HEK293T (cell line): ENCODE results near the gene C19orf38.

Experiments used
- CTCF ChIA-PET: fragments of 350-600 bp; formaldehyde crosslinking; extraction: SDS; loops from one replicate; lab custom pipeline; 2021; ENCODE audit warnings: antibody characterized with exemption, inconsistent platforms; lab: Yijun Ruan, JAX
- POLR2A ChIA-PET: fragments of 350-600 bp; formaldehyde crosslinking; extraction: SDS; loops from one replicate; lab custom pipeline; 2020; ENCODE audit warnings: antibody characterized with exemption, inconsistent platforms; lab: Yijun Ruan, JAX
- DNase-seq: peaks from one replicate; pipeline ENCODE4 v3.0.0; 2012; ENCODE audit warnings: mixed read lengths; ENCODE audit errors: extremely low spot score
- ARNT ChIP-seq: fragments of 450-650 bp; IDR thresholded peaks from 2 replicates; pipeline ENCODE4 v1.6.1; 2017; ENCODE audit warnings: mild to moderate bottlenecking
- BHLHE40 ChIP-seq: fragments of 450-650 bp; IDR thresholded peaks from 2 replicates; pipeline ENCODE4 v1.6.1; 2016; ENCODE audit warnings: mild to moderate bottlenecking, moderate library complexity, borderline replicate concordance
- CTBP1 ChIP-seq: fragments of 450-650 bp; IDR thresholded peaks from 2 replicates; pipeline ENCODE4 v1.6.1; 2016; ENCODE audit warnings: borderline replicate concordance
- ELF4 ChIP-seq: fragments of 450-650 bp; IDR thresholded peaks from 2 replicates; pipeline ENCODE4 v1.6.1; 2017; ENCODE audit warnings: antibody characterized with exemption
- FOXA1 ChIP-seq: fragments of 450-650 bp; IDR thresholded peaks from 2 replicates; pipeline ENCODE4 v1.6.1; 2016; ENCODE audit warnings: mild to moderate bottlenecking
- FOXK2 ChIP-seq: fragments of 450-650 bp; IDR thresholded peaks from 2 replicates; pipeline ENCODE4 v1.6.1; 2016; ENCODE audit warnings: mild to moderate bottlenecking
- FOXM1 ChIP-seq: fragments of 450-650 bp; IDR thresholded peaks from 2 replicates; pipeline ENCODE4 v1.6.1; 2017; ENCODE audit warnings: mild to moderate bottlenecking, borderline replicate concordance
- HDGF ChIP-seq: fragments of 450-650 bp; IDR thresholded peaks from 2 replicates; pipeline ENCODE4 v1.6.1; 2017; ENCODE audit warnings: antibody characterized with exemption, borderline replicate concordance
- L3MBTL2 ChIP-seq: fragments of 450-650 bp; conservative IDR thresholded peaks from 2 replicates; pipeline ENCODE4 v1.6.1; 2016; ENCODE audit warnings: mild to moderate bottlenecking
- LEF1 ChIP-seq: fragments of 450-650 bp; IDR thresholded peaks from 2 replicates; pipeline ENCODE4 v1.6.1; 2017; ENCODE audit warnings: mild to moderate bottlenecking, borderline replicate concordance
- NFRKB ChIP-seq: fragments of 450-650 bp; IDR thresholded peaks from 2 replicates; pipeline ENCODE4 v1.6.1; 2016; ENCODE audit warnings: mild to moderate bottlenecking, moderate library complexity
- SP1 ChIP-seq: fragments of 450-650 bp; IDR thresholded peaks from 2 replicates; pipeline ENCODE4 v1.6.1; 2017
- SUZ12 ChIP-seq: fragments of 450-650 bp; IDR thresholded peaks from 2 replicates; pipeline ENCODE4 v1.6.1; 2016; ENCODE audit warnings: mild to moderate bottlenecking
- TARDBP ChIP-seq: fragments of 450-650 bp; IDR thresholded peaks from 2 replicates; pipeline ENCODE4 v1.6.1; 2016
- ZNF384 ChIP-seq: fragments of 450-650 bp; IDR thresholded peaks from 2 replicates; pipeline ENCODE4 v1.6.1; 2016
- TF ChIP-seq, protein P1 (sequence below): fragments of 450-650 bp; IDR thresholded peaks from 2 replicates; pipeline ENCODE4 v1.6.1; 2016

The C19orf38 gene

DNA sequence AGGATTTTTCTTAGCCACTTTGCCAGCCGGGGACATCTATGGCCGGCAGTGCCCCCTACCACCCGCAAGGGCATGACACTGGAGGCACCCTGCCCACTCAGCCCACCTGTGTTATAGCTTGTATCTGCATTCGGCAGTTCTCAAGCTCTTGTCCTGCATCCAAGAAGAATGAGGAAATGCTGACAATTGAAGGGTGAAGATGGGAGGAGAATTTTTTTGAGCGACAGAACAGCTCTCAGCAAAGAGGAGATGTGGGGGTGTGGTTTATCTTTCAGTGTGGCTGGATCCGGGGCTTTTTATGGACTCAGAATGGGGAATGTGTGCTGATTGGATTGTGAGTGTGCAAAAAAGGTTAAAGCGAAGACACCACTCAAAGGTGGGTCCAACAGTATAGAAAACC lies 5.4 kb upstream of the C19orf38 start:
- ChIA-PET CTCF (interaction anchor here (0.5 to 2.3 kb wide), 3 partner anchors 16 to 301 kb away, joined by 3 to 8 read pairs (median 8); no protein-coding TSS in a partner anchor), POLR2A (interaction anchor here (1.4 kb wide), 1 partner anchor 9 kb away, joined by 5 read pairs; no protein-coding TSS in a partner anchor)
- TF ChIP-seq CTBP1 (no peak), SUZ12 (no peak), ARNT (no peak), BHLHE40 (no peak), FOXM1 (no peak), ZNF384 (no peak), NFRKB (no peak)
- TF ChIP-seq, protein P1, sequence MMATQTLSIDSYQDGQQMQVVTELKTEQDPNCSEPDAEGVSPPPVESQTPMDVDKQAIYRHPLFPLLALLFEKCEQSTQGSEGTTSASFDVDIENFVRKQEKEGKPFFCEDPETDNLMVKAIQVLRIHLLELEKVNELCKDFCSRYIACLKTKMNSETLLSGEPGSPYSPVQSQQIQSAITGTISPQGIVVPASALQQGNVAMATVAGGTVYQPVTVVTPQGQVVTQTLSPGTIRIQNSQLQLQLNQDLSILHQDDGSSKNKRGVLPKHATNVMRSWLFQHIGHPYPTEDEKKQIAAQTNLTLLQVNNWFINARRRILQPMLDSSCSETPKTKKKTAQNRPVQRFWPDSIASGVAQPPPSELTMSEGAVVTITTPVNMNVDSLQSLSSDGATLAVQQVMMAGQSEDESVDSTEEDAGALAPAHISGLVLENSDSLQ = no peak
- no peak for DNase-seq

DNA sequence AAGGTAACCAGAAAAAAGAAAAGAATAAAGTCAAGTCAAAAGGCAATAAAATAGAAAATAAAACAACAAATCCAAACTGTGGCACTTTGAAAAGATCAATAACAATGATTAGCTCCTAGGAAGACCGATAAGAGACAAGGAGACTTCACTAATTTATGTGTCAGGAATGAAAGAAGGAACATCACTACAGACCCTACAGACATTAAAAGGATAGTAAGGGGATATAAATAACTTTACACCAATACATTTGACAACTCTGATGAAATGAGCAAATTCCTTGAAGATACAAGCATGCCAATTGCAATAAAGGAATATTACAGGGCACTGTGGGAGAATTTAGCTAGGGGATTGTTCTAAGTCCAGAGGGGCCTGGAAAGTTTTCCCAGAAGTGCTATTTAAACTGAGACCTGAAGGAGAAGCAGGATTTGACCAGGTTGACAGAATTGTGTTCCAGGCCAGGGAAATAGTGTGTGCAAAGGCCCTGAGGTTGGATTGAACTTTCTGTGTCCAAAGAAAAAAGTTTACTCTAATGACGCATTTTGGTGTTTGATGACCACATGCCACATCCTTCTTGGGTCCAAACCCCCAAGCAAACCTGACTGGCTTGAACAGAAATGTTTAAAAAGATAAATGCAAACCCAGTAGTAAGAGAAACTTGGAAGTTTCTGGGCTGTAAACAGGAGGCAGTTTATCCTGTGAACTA lies 1.6 kb upstream of the C19orf38 start:
- ChIA-PET CTCF (interaction anchor here (0.6 to 1.7 kb wide), 2 partner anchors 12 to 605 kb away, joined by 4 to 6 read pairs; no protein-coding TSS in a partner anchor), POLR2A (interaction anchor here (1.5 kb wide), 1 partner anchor 10 kb away, joined by 12 read pairs; the partner anchor contains the start of gene TMED1)
- DNase-seq = no peak
- TF ChIP-seq FOXM1 (no peak), TARDBP (no peak), ELF4 (no peak), L3MBTL2 (no peak), BHLHE40 (no peak), NFRKB (no peak), ZNF384 (no peak), SP1 (no peak), ARNT (no peak)

DNA sequence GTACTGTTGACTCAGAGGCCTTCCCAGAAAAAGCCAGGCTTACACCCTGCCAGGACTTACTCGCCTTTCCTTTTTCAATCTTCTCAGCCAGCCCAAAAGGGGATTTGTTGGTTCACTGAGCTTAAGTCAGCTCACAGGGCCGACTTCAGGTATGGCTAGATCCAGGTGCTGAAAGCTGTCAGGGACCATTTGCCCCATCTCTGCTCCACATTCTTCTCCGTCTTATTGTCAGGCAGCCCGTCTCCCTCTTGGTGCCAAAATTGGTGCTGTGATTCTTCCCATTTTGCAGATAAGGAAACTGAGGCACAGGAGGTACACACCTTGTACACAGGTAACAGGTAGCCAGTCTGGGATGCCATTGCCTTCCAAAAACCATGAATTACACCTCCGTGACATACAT lies 2.4 kb downstream of the C19orf38 start:
- POLR2A ChIA-PET = interaction anchor here (2.3 kb wide), 1 partner anchor 14 kb away, joined by 9 read pairs; the partner anchor contains the start of gene TMED1
- no peak for DNase-seq
- CTCF ChIA-PET = interaction anchor here (1.2 to 6.4 kb wide), 2 partner anchors 15 to 133 kb away, joined by 4 to 48 read pairs; partner anchors contain the start of gene DNM2
- TF ChIP-seq NFRKB (no peak), L3MBTL2 (no peak), ZNF384 (no peak), LEF1 (no peak), ARNT (no peak), FOXM1 (no peak), FOXA1 (no peak), TARDBP (no peak), ELF4 (no peak), SP1 (no peak), FOXK2 (no peak), CTBP1 (no peak), BHLHE40 (no peak), SUZ12 (no peak), HDGF (no peak)
- TF ChIP-seq, protein P1 = no peak

DNA sequence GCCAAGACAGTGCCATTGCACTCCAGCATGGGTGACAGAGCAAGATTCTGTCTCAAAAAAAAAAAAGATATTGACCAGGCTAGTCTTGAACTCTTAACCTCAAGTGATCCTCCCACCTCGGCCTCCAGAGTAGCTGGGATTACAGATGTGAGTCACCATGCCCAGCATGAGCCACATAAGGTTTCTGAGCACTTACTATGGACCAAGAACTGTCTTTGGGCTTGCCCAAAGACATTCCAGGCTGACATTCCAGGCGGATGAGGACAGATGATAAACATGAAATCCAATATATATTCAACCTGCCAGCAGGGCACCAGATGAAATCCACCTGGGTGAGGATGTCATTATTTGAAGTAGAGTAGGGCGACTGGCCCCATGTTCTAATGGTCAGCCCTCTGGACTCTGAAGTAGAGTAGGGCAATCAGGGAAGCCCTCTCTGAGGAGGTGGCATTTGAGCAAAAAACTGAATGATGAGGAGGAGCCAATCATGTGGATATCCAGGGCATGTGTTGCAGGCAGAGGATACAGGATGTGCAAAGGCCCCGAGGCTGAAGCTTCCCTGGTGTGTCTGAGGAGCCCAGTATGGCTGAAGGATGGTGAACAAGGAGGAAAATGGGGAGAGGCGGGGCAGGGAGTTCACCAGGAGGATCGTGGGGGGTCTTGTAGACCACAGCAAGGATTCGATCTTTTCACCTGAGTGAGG lies 4.0 kb downstream of the C19orf38 start:
- CTCF ChIA-PET = interaction anchor here (0.6 to 6.4 kb wide), 2 partner anchors 13 to 39 kb away, joined by 5 to 48 read pairs; no protein-coding TSS in a partner anchor
- DNase-seq = no peak
- POLR2A ChIA-PET = interaction anchor here (1.0 to 1.6 kb wide), 3 partner anchors 9 to 16 kb away, joined by 3 to 6 read pairs (median 5); partner anchors contain the start of gene TMED1
- TF ChIP-seq FOXA1 = no peak

DNA sequence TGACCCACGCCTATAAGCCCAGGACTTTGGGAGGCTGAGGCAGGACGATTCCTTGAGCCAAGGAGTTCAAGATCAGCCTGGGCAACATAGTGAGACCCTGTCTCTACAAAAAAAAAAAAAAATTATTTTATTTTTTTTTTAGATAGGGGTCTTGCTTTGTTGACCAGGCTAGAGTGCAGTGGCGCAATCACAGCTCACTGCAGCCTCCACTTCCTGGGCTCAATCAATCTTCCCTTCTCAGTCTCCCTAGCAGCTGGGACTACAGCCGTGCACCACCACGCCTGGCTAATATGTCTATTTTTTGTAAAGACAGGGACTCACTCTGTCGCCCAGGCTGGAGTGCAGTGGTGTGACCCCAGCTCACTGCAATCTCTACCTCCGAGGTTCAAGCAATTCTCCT lies 4.7 kb downstream of the C19orf38 start:
- POLR2A ChIA-PET = interaction anchor here (1.0 to 1.2 kb wide), 2 partner anchors 12 to 17 kb away, joined by 3 to 6 read pairs; partner anchors contain the start of gene TMED1
- DNase-seq = no peak
- no peak for TF ChIP-seq SUZ12
- no peak for TF ChIP-seq L3MBTL2
- no peak for TF ChIP-seq CTBP1
- TF ChIP-seq FOXK2 = no peak
- no peak for TF ChIP-seq SP1
- no peak for TF ChIP-seq ELF4
- TF ChIP-seq FOXM1 = no peak
- no peak for TF ChIP-seq HDGF
- CTCF ChIA-PET = interaction anchor here (0.7 to 6.4 kb wide), 2 partner anchors 12 to 123 kb away, joined by 3 to 48 read pairs; no protein-coding TSS in a partner anchor

DNA sequence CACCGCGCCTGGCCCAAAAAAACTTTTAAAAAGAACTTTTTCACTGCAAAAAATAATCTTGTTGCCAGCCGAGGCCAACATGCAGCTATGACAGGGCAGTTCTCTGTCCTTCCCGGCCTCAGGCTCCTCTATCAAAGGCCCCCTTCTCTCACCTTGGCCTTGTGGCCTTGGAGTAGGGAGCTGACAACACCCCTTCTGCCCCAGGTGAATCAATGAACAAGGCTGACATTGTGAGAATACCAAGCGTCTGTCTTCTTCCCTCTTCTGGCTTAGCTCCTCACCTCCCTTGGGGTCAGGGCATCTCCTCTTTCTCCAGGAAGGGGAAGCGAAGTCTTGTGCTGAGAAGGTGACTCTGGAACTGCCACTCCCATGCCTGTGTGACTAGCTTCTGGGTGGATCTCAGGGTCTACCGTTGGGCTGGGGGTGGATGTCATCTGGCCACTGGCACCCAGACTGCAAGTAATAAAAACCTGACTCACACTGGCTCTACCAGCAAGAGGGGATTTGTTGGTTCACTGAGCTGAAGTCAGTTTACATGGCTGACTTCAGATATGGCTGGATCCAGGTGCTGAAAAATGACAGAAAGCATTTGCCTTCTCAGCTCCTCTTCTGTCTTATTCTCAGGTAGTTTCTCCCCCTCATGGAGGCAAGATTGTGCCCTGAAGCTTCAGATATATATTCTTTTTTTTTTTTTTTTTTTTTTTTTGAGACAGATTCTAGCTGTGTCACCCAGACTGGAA lies 6.3 kb downstream of the C19orf38 start:
- DNase-seq = no peak
- TF ChIP-seq NFRKB (no peak), FOXK2 (no peak), FOXA1 (no peak), HDGF (no peak), FOXM1 (no peak), CTBP1 (no peak)
- TF ChIP-seq, protein P1 = no peak
- CTCF ChIA-PET = interaction anchor here (0.8 to 6.4 kb wide), 3 partner anchors 11 to 137 kb away, joined by 3 to 48 read pairs (median 3); partner anchors contain the start of genes CARM1 and DNM2
- POLR2A ChIA-PET = interaction anchor here (1.1 to 1.3 kb wide), 2 partner anchors 16 to 19 kb away, joined by 3 to 10 read pairs; partner anchors contain the start of gene TMED1
